ENCODE measurements around the gene GNB1. TPM values are rescaled to one million over a fixed set of nuclear protein-coding genes. Genes with fewer than 3 reads are reported as not detected.

GNB1 gene
- total RNA-seq, 3 donors from 2014 or later (not counting 1 experiment from before 2014, with no cell fraction given) = 285 to 304 (median 289) TPM

GRCh38 chr1:1793481-1794244, 97.2 kb downstream of the GNB1 start:
- Histone ChIP-seq H3K36me3 (ENCODE audit: control insufficient read depth, insufficient read depth, low read length) (peaks cover 71% of the 10 kb centered on the region), H3K27ac (ENCODE audit: low read length) (no peak overlapping the region), H3K9me3 (ENCODE audit: control insufficient read depth, insufficient read depth, low read length) (no peaks in the 10 kb centered on the region), H3K4me1 (ENCODE audit: control insufficient read depth, insufficient read depth, low read length) (peaks cover 13% of the 10 kb centered on the region), H3K27me3 (ENCODE audit: control insufficient read depth, insufficient read depth, low read length) (no peaks in the 10 kb centered on the region), H3K4me3 (ENCODE audit: low read length) (no peak overlapping the region)
- intact Hi-C loops (cut with micrococcal nuclease) = no loop called here
- TF ChIP-seq, protein P1, sequence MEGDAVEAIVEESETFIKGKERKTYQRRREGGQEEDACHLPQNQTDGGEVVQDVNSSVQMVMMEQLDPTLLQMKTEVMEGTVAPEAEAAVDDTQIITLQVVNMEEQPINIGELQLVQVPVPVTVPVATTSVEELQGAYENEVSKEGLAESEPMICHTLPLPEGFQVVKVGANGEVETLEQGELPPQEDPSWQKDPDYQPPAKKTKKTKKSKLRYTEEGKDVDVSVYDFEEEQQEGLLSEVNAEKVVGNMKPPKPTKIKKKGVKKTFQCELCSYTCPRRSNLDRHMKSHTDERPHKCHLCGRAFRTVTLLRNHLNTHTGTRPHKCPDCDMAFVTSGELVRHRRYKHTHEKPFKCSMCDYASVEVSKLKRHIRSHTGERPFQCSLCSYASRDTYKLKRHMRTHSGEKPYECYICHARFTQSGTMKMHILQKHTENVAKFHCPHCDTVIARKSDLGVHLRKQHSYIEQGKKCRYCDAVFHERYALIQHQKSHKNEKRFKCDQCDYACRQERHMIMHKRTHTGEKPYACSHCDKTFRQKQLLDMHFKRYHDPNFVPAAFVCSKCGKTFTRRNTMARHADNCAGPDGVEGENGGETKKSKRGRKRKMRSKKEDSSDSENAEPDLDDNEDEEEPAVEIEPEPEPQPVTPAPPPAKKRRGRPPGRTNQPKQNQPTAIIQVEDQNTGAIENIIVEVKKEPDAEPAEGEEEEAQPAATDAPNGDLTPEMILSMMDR (IDR thresholded peaks at IDR 0.05) = no peak
- no peak overlapping the region for H3K4me3 Mint-ChIP-seq
- no peak for ATAC-seq
- no peaks in the 10 kb centered on the region for H3K9me3 Mint-ChIP-seq
- no peaks in the 10 kb centered on the region for H3K27me3 Mint-ChIP-seq (ENCODE audit: low read depth in 2 of 2)
- no peak for DNase-seq
- 92% methylated on average over 16 of the region's 17 CpGs for WGBS (ENCODE audit: insufficient coverage)
- H3K36me3 Mint-ChIP-seq = no peaks in the 10 kb centered on the region
- H3K27ac Mint-ChIP-seq = peak overlapping the region; percentile 70 to 85
- peaks cover 24 to 28% of the 10 kb centered on the region in 2 donors for H3K4me1 Mint-ChIP-seq

GRCh38 chr1:1788646-1789431, 102.0 kb downstream of the GNB1 start:
- Histone ChIP-seq H3K27me3 (ENCODE audit: control insufficient read depth, insufficient read depth, low read length) (no peaks in the 10 kb centered on the region), H3K9me3 (ENCODE audit: control insufficient read depth, insufficient read depth, low read length) (no peaks in the 10 kb centered on the region), H3K27ac (ENCODE audit: low read length) (no peak overlapping the region), H3K4me1 (ENCODE audit: control insufficient read depth, insufficient read depth, low read length) (no peaks in the 10 kb centered on the region), H3K36me3 (ENCODE audit: control insufficient read depth, insufficient read depth, low read length) (peaks cover 84% of the 10 kb centered on the region), H3K4me3 (ENCODE audit: low read length) (no peak overlapping the region)
- Mint-ChIP-seq H3K4me1 (peaks cover 5 to 12% of the 10 kb centered on the region in 2 donors), H3K27ac (peak overlapping the region; percentile 43 to 73), H3K27me3 (ENCODE audit: low read depth in 2 of 2) (no peaks in the 10 kb centered on the region), H3K9me3 (no peaks in the 10 kb centered on the region), H3K36me3 (no peaks in the 10 kb centered on the region), H3K4me3 (no peak overlapping the region)
- TF ChIP-seq, protein P1 (IDR thresholded peaks at IDR 0.05) = no peak
- DNase-seq (peak in 1 of 2 donors; percentile 39), ATAC-seq (no peak)
- WGBS (ENCODE audit: insufficient coverage) = 93% methylated on average over 25 of the region's 25 CpGs
- intact Hi-C loops (cut with micrococcal nuclease) = no loop called here

DNA sequence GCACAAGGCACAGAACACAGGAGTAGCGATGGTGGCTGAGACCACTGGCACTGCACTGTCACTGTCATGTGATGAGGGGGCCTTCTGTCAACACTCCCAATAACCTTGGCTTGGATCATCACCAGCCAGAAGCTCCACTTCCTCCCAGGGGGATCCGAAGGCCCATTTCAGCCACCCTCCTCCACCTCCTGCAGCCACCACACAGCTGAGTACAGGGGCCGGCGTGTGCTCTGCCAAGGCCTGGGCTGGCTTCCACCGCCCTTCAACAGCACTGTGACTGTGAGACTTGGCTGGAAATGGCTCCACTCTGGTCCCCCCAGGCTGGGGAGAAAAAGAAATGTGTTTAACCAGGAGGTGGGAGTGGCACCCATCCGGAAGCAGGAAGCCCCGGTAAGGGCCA, 102.8 kb downstream of the GNB1 start:
- Mint-ChIP-seq H3K36me3 (no peaks in the 10 kb centered on the region), H3K9me3 (no peaks in the 10 kb centered on the region), H3K4me3 (no peak overlapping the region), H3K4me1 (peaks cover 3 to 10% of the 10 kb centered on the region in 2 donors), H3K27ac (no peak overlapping the region), H3K27me3 (ENCODE audit: low read depth in 2 of 2) (no peaks in the 10 kb centered on the region)
- Histone ChIP-seq H3K36me3 (ENCODE audit: control insufficient read depth, insufficient read depth, low read length) (peaks cover 80% of the 10 kb centered on the region), H3K4me3 (ENCODE audit: low read length) (no peak overlapping the region), H3K27me3 (ENCODE audit: control insufficient read depth, insufficient read depth, low read length) (no peaks in the 10 kb centered on the region), H3K4me1 (ENCODE audit: control insufficient read depth, insufficient read depth, low read length) (peaks cover 6% of the 10 kb centered on the region), H3K9me3 (ENCODE audit: control insufficient read depth, insufficient read depth, low read length) (no peaks in the 10 kb centered on the region), H3K27ac (ENCODE audit: low read length) (no peak overlapping the region)
- intact Hi-C loops (cut with micrococcal nuclease) = no loop called here
- ATAC-seq = no peak
- TF ChIP-seq, protein P1 (IDR thresholded peaks at IDR 0.05) = no peak
- DNase-seq = no peak
- 92% methylated on average over 7 of the region's 7 CpGs for WGBS (ENCODE audit: insufficient coverage)

All from natural killer cell (primary cell).